Ovary (tissue), 3 donors: ENCODE data around the gene UTP20.

Experiments used
- EP300 ChIP-seq: sonication (generic); formaldehyde crosslinking; IDR thresholded peaks from one replicate; pipeline ENCODE4 v1.6.1; 2017; ENCODE audit warnings: antibody characterized with exemption
- TF ChIP-seq, protein P1 (sequence below), 3 donors: fragments of 450-650 bp in 2 of 3; fragments of 200-600 bp in 1 of 3; IDR thresholded peaks; one replicate each; pipeline versions ENCODE4 v1.5.1 to v1.8.0; 2016 to 2022; ENCODE audit warnings: antibody characterized with exemption in 3 of 3, mild to moderate bottlenecking in 1 of 3
- donor health status: DM: no; HTN: no; CAD: no.

DNA sequence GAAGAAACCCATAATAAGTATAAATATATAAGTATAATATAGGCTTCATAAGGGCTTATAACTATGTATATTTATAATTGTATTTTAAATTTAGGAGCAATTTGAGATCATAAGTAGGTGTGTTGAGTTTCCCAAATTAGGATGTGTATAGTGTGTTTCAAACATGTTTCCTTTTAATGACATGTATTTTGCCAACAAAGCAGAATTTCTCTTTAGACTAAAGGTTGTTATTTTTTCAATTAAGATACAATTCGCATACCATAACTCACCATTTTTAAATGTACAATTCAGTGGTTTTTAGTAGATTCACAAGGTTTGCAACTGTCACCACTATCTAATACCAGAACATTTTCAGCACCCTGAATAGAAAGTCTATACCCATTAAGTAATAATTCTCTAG, 135.3 kb downstream of the UTP20 start:
- TF ChIP-seq, protein P1, sequence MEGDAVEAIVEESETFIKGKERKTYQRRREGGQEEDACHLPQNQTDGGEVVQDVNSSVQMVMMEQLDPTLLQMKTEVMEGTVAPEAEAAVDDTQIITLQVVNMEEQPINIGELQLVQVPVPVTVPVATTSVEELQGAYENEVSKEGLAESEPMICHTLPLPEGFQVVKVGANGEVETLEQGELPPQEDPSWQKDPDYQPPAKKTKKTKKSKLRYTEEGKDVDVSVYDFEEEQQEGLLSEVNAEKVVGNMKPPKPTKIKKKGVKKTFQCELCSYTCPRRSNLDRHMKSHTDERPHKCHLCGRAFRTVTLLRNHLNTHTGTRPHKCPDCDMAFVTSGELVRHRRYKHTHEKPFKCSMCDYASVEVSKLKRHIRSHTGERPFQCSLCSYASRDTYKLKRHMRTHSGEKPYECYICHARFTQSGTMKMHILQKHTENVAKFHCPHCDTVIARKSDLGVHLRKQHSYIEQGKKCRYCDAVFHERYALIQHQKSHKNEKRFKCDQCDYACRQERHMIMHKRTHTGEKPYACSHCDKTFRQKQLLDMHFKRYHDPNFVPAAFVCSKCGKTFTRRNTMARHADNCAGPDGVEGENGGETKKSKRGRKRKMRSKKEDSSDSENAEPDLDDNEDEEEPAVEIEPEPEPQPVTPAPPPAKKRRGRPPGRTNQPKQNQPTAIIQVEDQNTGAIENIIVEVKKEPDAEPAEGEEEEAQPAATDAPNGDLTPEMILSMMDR (IDR thresholded peaks at IDR 0.05): no peak
- TF ChIP-seq EP300: no peak
